Measurements from ENCODE around the gene TAF15. TPM values are rescaled to one million over a fixed set of nuclear protein-coding genes. Genes with fewer than 3 reads are reported as not detected.

TAF15 gene
- total and polyA plus RNA-seq, 2 of the 4 experiments (the other 2 are of a cell fraction), result 46.8 to 98.0 TPM

DNA sequence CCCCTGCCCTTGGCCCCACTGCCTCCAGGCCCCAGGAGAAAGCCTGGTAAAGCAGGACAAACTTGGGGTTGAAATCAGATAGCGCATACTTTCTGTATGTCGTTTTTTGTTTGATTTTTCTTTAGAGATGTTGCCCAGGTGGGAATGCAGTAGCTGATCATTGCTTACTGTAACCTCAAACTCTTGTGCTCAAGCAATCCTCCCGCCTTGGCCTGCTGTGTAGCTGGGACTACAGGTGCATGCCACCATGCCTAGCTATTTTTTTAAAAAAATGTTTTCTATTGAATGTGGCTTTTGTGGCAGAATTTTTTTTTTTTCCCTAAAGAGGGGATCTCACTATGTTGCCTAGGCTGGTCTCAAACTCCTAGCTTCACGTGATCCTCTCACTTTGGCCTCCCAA lies 82.0 kb downstream of the TAF15 start:
- Histone ChIP-seq H3K18ac (ENCODE audit: low read depth, low read length) (no peak overlapping the region), H3K4me2 (ENCODE audit: low read depth, low read length) (no peak overlapping the region), H3K27me3 (ENCODE audit: control insufficient read depth, insufficient read depth, low read length) (peaks cover 2% of the 10 kb centered on the region), H3K4ac (ENCODE audit: low read depth, low read length) (no peak overlapping the region), H2AFZ (replicated peaks; ENCODE audit: low read length, poor library complexity) (no peak overlapping the region), H2AK9ac (replicated peaks; ENCODE audit: low read depth, low read length, poor library complexity) (no peak overlapping the region), H4K20me1 (ENCODE audit: insufficient read depth, low read length) (no peaks in the 10 kb centered on the region), H3K14ac (replicated peaks; ENCODE audit: low read depth, low read length) (no peak overlapping the region), H3K23ac (ENCODE audit: low read depth, low read length) (no peak overlapping the region), H2BK5ac (ENCODE audit: low read depth, low read length, poor library complexity, severe bottlenecking) (no peak overlapping the region), H2BK15ac (ENCODE audit: low read depth, low read length) (no peak overlapping the region), H3K36me3 (ENCODE audit: control insufficient read depth, insufficient read depth, low read length) (no peaks in the 10 kb centered on the region), H4K5ac (ENCODE audit: low read depth, low read length) (no peak overlapping the region), H3K27ac (ENCODE audit: insufficient read depth, low read length) (no peak overlapping the region), H4K91ac (ENCODE audit: insufficient read depth, low read depth, low read length) (no peak overlapping the region), H2BK120ac (ENCODE audit: low read depth, low read length) (no peak overlapping the region), H3K79me1 (ENCODE audit: low read depth in 1 of 2, low read length in 2 of 2) (no peaks in the 10 kb centered on the region), H2BK20ac (ENCODE audit: low read depth, low read length) (no peak overlapping the region), H3K56ac (ENCODE audit: extremely low read depth, insufficient read depth, low read length) (no peak overlapping the region), H4K8ac (ENCODE audit: low read depth in 2 of 2, low read length in 2 of 2) (no peak overlapping the region), H3K9ac (ENCODE audit: low read depth, low read length) (no peak overlapping the region), H3K9me3 (ENCODE audit: control insufficient read depth, insufficient read depth, low read length) (no peaks in the 10 kb centered on the region), H3K9me1 (ENCODE audit: insufficient read depth, low read length) (no peaks in the 10 kb centered on the region; the same call in 1 of the 2 replicates), H3K4me3 (ENCODE audit: insufficient read depth, low read depth, low read length) (no peak overlapping the region), H2AK5ac (ENCODE audit: low read depth, low read length) (no peak overlapping the region), H3K4me1 (ENCODE audit: control insufficient read depth, insufficient read depth, low read length) (no peaks in the 10 kb centered on the region)
- dilution Hi-C loops (cut with HindIII; ENCODE audit: low sequenced_read_pairs, unreplicated experiment) (no loop called here), in situ Hi-C loops (cut with MboI; ENCODE audit: low sequenced_read_pairs) (no loop called here), intact Hi-C loops (cut with micrococcal nuclease) (no loop called here)
- TF ChIP-seq MAFK (IDR thresholded peaks at IDR 0.05; ENCODE audit: low read depth, low read length) (no peak), RCOR1 (IDR thresholded peaks at IDR 0.05; ENCODE audit: insufficient replicate concordance, low read length) (no peak), MXI1 (IDR thresholded peaks at IDR 0.05; ENCODE audit: borderline replicate concordance, low read depth, low read length) (no peak), MAZ (IDR thresholded peaks at IDR 0.05; ENCODE audit: borderline replicate concordance, low read depth, low read length) (no peak), POLR2A (IDR thresholded peaks at IDR 0.05; ENCODE audit: low read depth, low read length) (no peak), BHLHE40 (IDR thresholded peaks at IDR 0.05; ENCODE audit: low read depth, low read length) (no peak), CHD1 (IDR thresholded peaks at IDR 0.05; ENCODE audit: low read depth, low read length) (no peak)
- TF ChIP-seq, protein P1, sequence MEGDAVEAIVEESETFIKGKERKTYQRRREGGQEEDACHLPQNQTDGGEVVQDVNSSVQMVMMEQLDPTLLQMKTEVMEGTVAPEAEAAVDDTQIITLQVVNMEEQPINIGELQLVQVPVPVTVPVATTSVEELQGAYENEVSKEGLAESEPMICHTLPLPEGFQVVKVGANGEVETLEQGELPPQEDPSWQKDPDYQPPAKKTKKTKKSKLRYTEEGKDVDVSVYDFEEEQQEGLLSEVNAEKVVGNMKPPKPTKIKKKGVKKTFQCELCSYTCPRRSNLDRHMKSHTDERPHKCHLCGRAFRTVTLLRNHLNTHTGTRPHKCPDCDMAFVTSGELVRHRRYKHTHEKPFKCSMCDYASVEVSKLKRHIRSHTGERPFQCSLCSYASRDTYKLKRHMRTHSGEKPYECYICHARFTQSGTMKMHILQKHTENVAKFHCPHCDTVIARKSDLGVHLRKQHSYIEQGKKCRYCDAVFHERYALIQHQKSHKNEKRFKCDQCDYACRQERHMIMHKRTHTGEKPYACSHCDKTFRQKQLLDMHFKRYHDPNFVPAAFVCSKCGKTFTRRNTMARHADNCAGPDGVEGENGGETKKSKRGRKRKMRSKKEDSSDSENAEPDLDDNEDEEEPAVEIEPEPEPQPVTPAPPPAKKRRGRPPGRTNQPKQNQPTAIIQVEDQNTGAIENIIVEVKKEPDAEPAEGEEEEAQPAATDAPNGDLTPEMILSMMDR (conservative IDR thresholded peaks at IDR 0.05; ENCODE audit: low read depth, low read length), result no peak
- CTCF ChIA-PET, result interaction anchor here (0.6 to 0.7 kb wide), 2 partner anchors 30 to 173 kb away, joined by 3 read pairs; no protein-coding TSS in a partner anchor
- POLR2A ChIA-PET (ENCODE audit: unreplicated experiment), result no interaction called here
- WGBS, 2 experiments (ENCODE audit: extremely low coverage in 2 of 2, insufficient read length in 1 of 2), result 100% methylated on average over 2 of the region's 4 CpGs; no CpG with 5 or more reads in 1 of the 2 experiments
- no TSS peak for BruUV-seq (replicated peaks)
- DNase-seq (no peak), ATAC-seq (ENCODE audit: low read depth) (no peak)

All from IMR-90 (cell line).